GM21529 (cell line): Measurements from ENCODE around the gene SSTR5.
"Not testable (repeated sequence)": the region's sequence is repeated elsewhere in the genome, so short reads cannot be mapped to it uniquely, and the experiment has no call there.

Experiments used
- ATAC-seq: cut with Tn5 transposase; IDR thresholded peaks from one replicate; pipeline ENCODE4 v1.9.1; 2021; ENCODE audit not compliant: unreplicated experiment

SSTR5 gene

GRCh38 chr16:1072526-1073261 is at the start of gene SSTR5:
SSTR5 (plus strand) TSS chr16:1072747; CDS start chr16:1078869, 6,122 bp downstream.
- no peak for ATAC-seq

- ATAC-seq = no peak
These were observed 48.4 kb upstream of the SSTR5 start for GRCh38 chr16:1024138-1024537.

GRCh38 chr16:1025183-1025809 is 47.3 kb upstream of the SSTR5 start:
- ATAC-seq = not testable (repeated sequence)

GRCh38 chr16:1026057-1026783 is 46.3 kb upstream of the SSTR5 start:
- no peak for ATAC-seq

- no peak for ATAC-seq
These were observed 45.6 kb upstream of the SSTR5 start for GRCh38 chr16:1026784-1027500.

GRCh38 chr16:1027501-1027815 is 45.1 kb upstream of the SSTR5 start:
- ATAC-seq = no peak

GRCh38 chr16:1028056-1028455 is 44.5 kb upstream of the SSTR5 start:
- ATAC-seq = no peak

GRCh38 chr16:1028524-1029258 is 43.9 kb upstream of the SSTR5 start:
- no peak for ATAC-seq

GRCh38 chr16:1029259-1029545 is 43.3 kb upstream of the SSTR5 start:
- ATAC-seq = no peak

- no peak for ATAC-seq
These were observed 42.1 kb upstream of the SSTR5 start for GRCh38 chr16:1030473-1030901.

GRCh38 chr16:1031666-1032065 is 40.9 kb upstream of the SSTR5 start:
- no peak for ATAC-seq

GRCh38 chr16:1032607-1033006 is 39.9 kb upstream of the SSTR5 start:
- no peak for ATAC-seq

GRCh38 chr16:1033128-1033679 is 39.3 kb upstream of the SSTR5 start:
- ATAC-seq = no peak

GRCh38 chr16:1034230-1035065 is 38.1 kb upstream of the SSTR5 start:
- ATAC-seq = no peak

- ATAC-seq = no peak
These were observed 37.5 kb upstream of the SSTR5 start for GRCh38 chr16:1035066-1035415.

GRCh38 chr16:1036166-1036565 is 36.4 kb upstream of the SSTR5 start:
- ATAC-seq = no peak

- no peak for ATAC-seq
These were observed 35.7 kb upstream of the SSTR5 start for GRCh38 chr16:1036726-1037393.

- no peak for ATAC-seq
These were observed 34.9 kb upstream of the SSTR5 start for GRCh38 chr16:1037394-1038257.
